B cell (primary cell): ENCODE data around the gene TAPBP. TPM values are rescaled to one million over a fixed set of nuclear protein-coding genes. Genes with fewer than 3 reads are reported as not detected.

Source experiments
- ATAC-seq: fragments of 200-7000 bp; cut with Tn5 transposase; one replicate; pipeline ENCODE4 v1.10.0; 2021; ENCODE audit warnings: low read depth, mild to moderate bottlenecking, moderate number of reproducible peaks, moderate library complexity
- CTCF ChIA-PET: fragments of 350-600 bp; sonication (Branson Sonifier 250); formaldehyde crosslinking; loops from one replicate; lab custom pipeline; 2021; ENCODE audit warnings: antibody characterized with exemption, inconsistent platforms; lab: Charles Lee
- POLR2A ChIA-PET: fragments of 350-600 bp; sonication (Branson Sonifier 250); formaldehyde crosslinking; loops from one replicate; lab custom pipeline; 2021; ENCODE audit warnings: antibody characterized with exemption; lab: Charles Lee
- DNase-seq: peaks from one replicate; pipeline ENCODE4 v3.0.0; 2013
- H2AFZ ChIP-seq: 2 replicates; pipeline ENCODE4 v1.6.1; 2012; ENCODE audit warnings: mild to moderate bottlenecking, low read depth, low read length; ENCODE audit not compliant: insufficient read depth, poor library complexity, severe bottlenecking
- H3K27ac ChIP-seq, 2 donors: 1 replicate in 1 of 2; 2 replicates in 1 of 2; pipeline ENCODE4 v1.5.1; 2012 to 2013; ENCODE audit warnings: low read length in 2 of 2, mild to moderate bottlenecking in 2 of 2, moderate library complexity in 1 of 2
- H3K27me3 ChIP-seq, 4 experiments: fragments of 200-600 bp in 1 of 4; sonication (generic) in 1 of 4; replicated peaks in 1 of 4; 1 replicate in 2 of 4; 2 replicates in 2 of 4; pipeline versions ENCODE4 v1.6.1 to v1.7.0; 2013 to 2016; ENCODE audit warnings: low read length in 3 of 4, mild to moderate bottlenecking in 2 of 4, mixed read lengths in 1 of 4, moderate library complexity in 1 of 4; ENCODE audit not compliant: insufficient read depth in 4 of 4, control insufficient read depth in 3 of 4; ENCODE audit errors: control extremely low read depth in 1 of 4
- H3K36me3 ChIP-seq, 2 experiments: replicated peaks in 1 of 2; 1 replicate in 1 of 2; 2 replicates in 1 of 2; pipeline versions ENCODE4 v1.6.1 to v1.7.1; 2013; ENCODE audit warnings: low read length in 1 of 2; ENCODE audit not compliant: insufficient read depth in 2 of 2, control insufficient read depth in 1 of 2; ENCODE audit errors: control extremely low read depth in 1 of 2, extremely low read depth in 1 of 2
- H3K4me1 ChIP-seq, 2 donors: fragments of 200-600 bp in 1 of 2; sonication (generic) in 1 of 2; 1 replicate in 1 of 2; 2 replicates in 1 of 2; pipeline versions ENCODE4 v1.5.1 to v1.6.1; 2013 to 2017; ENCODE audit warnings: low read length in 2 of 2; ENCODE audit not compliant: control insufficient read depth in 2 of 2, insufficient read depth in 2 of 2
- H3K4me2 ChIP-seq: replicated peaks from 2 replicates; pipeline ENCODE3; 2012; ENCODE audit warnings: mild to moderate bottlenecking, low read depth, low read length; ENCODE audit not compliant: poor library complexity, severe bottlenecking
- H3K4me3 ChIP-seq, 5 experiments: fragments of 200-600 bp in 1 of 5; sonication (generic) in 1 of 5; 1 replicate in 3 of 5; 2 replicates in 2 of 5; pipeline versions ENCODE4 v1.5.1 to v1.7.0; 2011 to 2016; ENCODE audit warnings: low read length in 4 of 5, mild to moderate bottlenecking in 4 of 5, low read depth in 2 of 5, control low read depth in 1 of 5, moderate library complexity in 1 of 5; ENCODE audit not compliant: insufficient read depth in 1 of 5; ENCODE audit errors: control extremely low read depth in 1 of 5, extremely low read depth in 1 of 5
- H3K79me2 ChIP-seq: fragments of 200-600 bp; sonication (generic); one replicate; pipeline ENCODE4 v1.6.0; 2016; ENCODE audit warnings: low read length; ENCODE audit not compliant: control insufficient read depth, insufficient read depth
- H3K9ac ChIP-seq: fragments of 200-600 bp; sonication (generic); 2 replicates; pipeline ENCODE4 v1.6.1; 2017; ENCODE audit warnings: mild to moderate bottlenecking, low read length, moderate library complexity
- H3K9me3 ChIP-seq, 3 donors: one replicate each; pipeline versions ENCODE4 v1.6.1 to v1.7.1; 2013; ENCODE audit warnings: low read length in 2 of 3; ENCODE audit not compliant: control insufficient read depth in 2 of 3, insufficient read depth in 1 of 3; ENCODE audit errors: control extremely low read depth in 1 of 3
- H4K20me1 ChIP-seq: 2 replicates; pipeline ENCODE4 v1.6.0; 2012; ENCODE audit warnings: mild to moderate bottlenecking, low read length; ENCODE audit not compliant: insufficient read depth, control insufficient read depth, poor library complexity, severe bottlenecking
- H3K27ac Mint-ChIP-seq: one replicate; pipeline ENCODE4 v1.8.0; 2021; ENCODE audit warnings: mixed read lengths
- H3K27me3 Mint-ChIP-seq: one replicate; pipeline ENCODE4 v1.8.0; 2021; ENCODE audit warnings: mixed read lengths
- H3K4me1 Mint-ChIP-seq: one replicate; pipeline ENCODE4 v1.8.0; 2021; ENCODE audit warnings: mixed read lengths
- H3K4me3 Mint-ChIP-seq: one replicate; pipeline ENCODE4 v1.8.0; 2021; ENCODE audit warnings: mixed read lengths
- H3K9me3 Mint-ChIP-seq: one replicate; pipeline ENCODE4 v1.8.0; 2022; ENCODE audit warnings: mixed read lengths; ENCODE audit not compliant: insufficient read depth
- EZH2 ChIP-seq: IDR thresholded peaks from 2 replicates; pipeline ENCODE4 v1.6.1; 2012; ENCODE audit warnings: borderline replicate concordance, low read depth, mild to moderate bottlenecking, moderate library complexity, low read length; ENCODE audit not compliant: insufficient read depth, poor library complexity, severe bottlenecking
- WGBS: methylation state at CpG from one replicate; pipeline ENCODE4 v1.1.5; 2013; ENCODE audit warnings: missing lambda C conversion rate; ENCODE audit not compliant: insufficient coverage; 5-methylcytosine and 5-hydroxymethylcytosine counted together
- intact Hi-C: fragments of 100-400 bp; cut with micrococcal nuclease; formaldehyde crosslinking; loops from one replicate; pipeline ENCODE4 v1.10.0; 2022
- polyA plus RNA-seq: library from polyadenylated mRNA; depleted of rRNA; stranded (reverse); fragments of >200 nt; gene quantifications from 2 replicates; pipeline ENCODE4 v1.2.3, GENCODE V29; 2012
- total RNA-seq, 2 donors: library from RNA; stranded (reverse); fragments of 120-200 nt in 1 of 2; gene quantifications; 1 replicate in 1 of 2; 2 replicates in 1 of 2; pipeline versions ENCODE4 v1.2.3 to v1.2.4, GENCODE V29; 2013 to 2022
- TF ChIP-seq, protein P1 (sequence below): fragments of 200-600 bp; IDR thresholded peaks from one replicate; pipeline ENCODE4 v1.8.0; 2022; ENCODE audit warnings: antibody characterized with exemption, mild to moderate bottlenecking

Gene TAPBP
- total and polyA plus RNA-seq, 2 donors (not counting 1 experiment from before 2014, with no cell fraction given): 302 to 310 TPM

DNA sequence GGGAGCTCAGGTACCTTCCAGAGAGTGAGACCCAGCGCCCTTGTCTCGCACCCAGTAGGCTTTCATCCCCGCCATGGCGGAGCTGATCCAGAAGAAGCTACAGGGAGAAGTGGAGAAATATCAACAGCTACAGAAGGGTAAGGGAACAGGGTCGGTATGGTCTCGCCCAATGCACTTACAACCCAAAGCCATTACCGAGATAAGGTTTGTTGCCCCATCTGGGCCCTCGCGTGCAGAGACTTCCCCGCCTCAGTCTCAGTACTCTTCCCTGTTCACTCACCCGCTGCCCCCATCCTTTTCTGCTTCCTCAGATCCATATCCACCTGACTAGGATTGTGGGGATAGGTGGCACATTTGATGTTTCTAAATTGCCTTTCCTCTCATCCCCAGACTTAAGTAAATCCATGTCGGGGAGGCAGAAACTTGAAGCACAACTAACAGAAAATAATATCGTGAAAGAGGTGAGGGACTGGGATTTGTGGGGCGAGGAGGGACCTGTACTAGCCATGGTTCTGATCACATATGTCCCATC, 24.0 kb downstream of the TAPBP start:
- ATAC-seq (no peak), DNase-seq (no peak)
- no peaks in the 10 kb centered on the region for H3K27me3 Mint-ChIP-seq
- H3K4me1 ChIP-seq: peaks cover 19 to 25% of the 10 kb centered on the region in 2 donors
- H3K9me3 Mint-ChIP-seq: no peaks in the 10 kb centered on the region
- H3K4me3 ChIP-seq: peak overlapping the region; percentile 78 to 99 (median 86)
- ChIA-PET POLR2A (interaction anchor here (1.1 to 3.4 kb wide), 7 partner anchors 8 to 35 kb away, joined by 5 to 39 read pairs (median 15); partner anchors contain the start of genes B3GALT4, RGL2, RPS18 and TAPBP), CTCF (interaction anchor here (0.9 to 2.6 kb wide), 11 partner anchors 9 to 143 kb away, joined by 3 to 17 read pairs (median 8); partner anchors contain the start of genes B3GALT4, RGL2, RPS18 and VPS52)
- intact Hi-C loops: loop anchor here (1.0 to 2.0 kb wide), 10 partner anchors 9 to 120 kb away; partner anchors contain the start of genes B3GALT4, KIFC1, RPS18 and RXRB
- no peaks in the 10 kb centered on the region for H3K27me3 ChIP-seq
- TF ChIP-seq, protein P1, sequence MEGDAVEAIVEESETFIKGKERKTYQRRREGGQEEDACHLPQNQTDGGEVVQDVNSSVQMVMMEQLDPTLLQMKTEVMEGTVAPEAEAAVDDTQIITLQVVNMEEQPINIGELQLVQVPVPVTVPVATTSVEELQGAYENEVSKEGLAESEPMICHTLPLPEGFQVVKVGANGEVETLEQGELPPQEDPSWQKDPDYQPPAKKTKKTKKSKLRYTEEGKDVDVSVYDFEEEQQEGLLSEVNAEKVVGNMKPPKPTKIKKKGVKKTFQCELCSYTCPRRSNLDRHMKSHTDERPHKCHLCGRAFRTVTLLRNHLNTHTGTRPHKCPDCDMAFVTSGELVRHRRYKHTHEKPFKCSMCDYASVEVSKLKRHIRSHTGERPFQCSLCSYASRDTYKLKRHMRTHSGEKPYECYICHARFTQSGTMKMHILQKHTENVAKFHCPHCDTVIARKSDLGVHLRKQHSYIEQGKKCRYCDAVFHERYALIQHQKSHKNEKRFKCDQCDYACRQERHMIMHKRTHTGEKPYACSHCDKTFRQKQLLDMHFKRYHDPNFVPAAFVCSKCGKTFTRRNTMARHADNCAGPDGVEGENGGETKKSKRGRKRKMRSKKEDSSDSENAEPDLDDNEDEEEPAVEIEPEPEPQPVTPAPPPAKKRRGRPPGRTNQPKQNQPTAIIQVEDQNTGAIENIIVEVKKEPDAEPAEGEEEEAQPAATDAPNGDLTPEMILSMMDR: no peak
- TF ChIP-seq EZH2: no peak
- H3K4me2 ChIP-seq: peak overlapping the region; percentile 77
- peak overlapping the region; percentile 86 for H3K27ac Mint-ChIP-seq
- H3K9me3 ChIP-seq: no peaks in the 10 kb centered on the region
- peak overlapping the region; percentile 93 for H3K4me3 Mint-ChIP-seq
- H2AFZ ChIP-seq: peak overlapping the region; percentile 96
- peak overlapping the region; percentile 79 for H3K9ac ChIP-seq
- H3K36me3 ChIP-seq: peaks cover 0 to 59% of the 10 kb centered on the region in 2 experiments
- H3K4me1 Mint-ChIP-seq: peaks cover 38% of the 10 kb centered on the region
- no peaks in the 10 kb centered on the region for H4K20me1 ChIP-seq
- H3K27ac ChIP-seq: peak overlapping the region; percentile 42 to 68
- peaks cover 41% of the 10 kb centered on the region for H3K79me2 ChIP-seq
- WGBS: 0% methylated on average over 5 of the region's 14 CpGs
